ENCODE measurements around the gene GMPR.

GMPR gene

GRCh38 chr6:16324606-16325225 is 86.3 kb downstream of the GMPR start:
- no peak for DNase-seq (ENCODE audit: low read depth in 2 of 3, low spot score in 2 of 3)

- DNase-seq (ENCODE audit: low read depth in 2 of 3, low spot score in 2 of 3): no peak
Observed at GRCh38 chr6:16326531-16326930, 88.1 kb downstream of the GMPR start.

GRCh38 chr6:16326971-16327776 is 88.8 kb downstream of the GMPR start:
- no peak for DNase-seq (ENCODE audit: low read depth in 2 of 3, low spot score in 2 of 3)

- DNase-seq (ENCODE audit: low read depth in 2 of 3, low spot score in 2 of 3): no peak
Observed at GRCh38 chr6:16327777-16328325, 89.5 kb downstream of the GMPR start.

GRCh38 chr6:16329233-16329632 is 90.8 kb downstream of the GMPR start:
- DNase-seq (ENCODE audit: low read depth in 2 of 3, low spot score in 2 of 3): no peak

- no peak for DNase-seq (ENCODE audit: low read depth in 2 of 3, low spot score in 2 of 3)
Observed at GRCh38 chr6:16331384-16332174, 93.2 kb downstream of the GMPR start.

GRCh38 chr6:16332175-16332542 is 93.8 kb downstream of the GMPR start:
- peak; percentile 51 to 69 (median 58) for DNase-seq (ENCODE audit: low read depth in 2 of 3, low spot score in 2 of 3)

GRCh38 chr6:16333580-16333979 is 95.2 kb downstream of the GMPR start:
- DNase-seq (ENCODE audit: low read depth in 2 of 3, low spot score in 2 of 3): no peak

- DNase-seq (ENCODE audit: low read depth in 2 of 3, low spot score in 2 of 3): no peak
Observed at GRCh38 chr6:16334671-16335070, 96.3 kb downstream of the GMPR start.

- no peak for DNase-seq (ENCODE audit: low read depth in 2 of 3, low spot score in 2 of 3)
Observed at GRCh38 chr6:16335176-16335575, 96.8 kb downstream of the GMPR start.

- DNase-seq (ENCODE audit: low read depth in 2 of 3, low spot score in 2 of 3): no peak
Observed at GRCh38 chr6:16336056-16336818, 97.8 kb downstream of the GMPR start.

- DNase-seq (ENCODE audit: low read depth in 2 of 3, low spot score in 2 of 3): no peak
Observed at GRCh38 chr6:16336911-16337294, 98.5 kb downstream of the GMPR start.

- DNase-seq (ENCODE audit: low read depth in 2 of 3, low spot score in 2 of 3): no peak
Observed at GRCh38 chr6:16337295-16337975, 99.0 kb downstream of the GMPR start.

GRCh38 chr6:16338577-16339264 is 100.3 kb downstream of the GMPR start:
- DNase-seq (ENCODE audit: low read depth in 2 of 3, low spot score in 2 of 3): no peak

GRCh38 chr6:16339265-16339587 is 100.8 kb downstream of the GMPR start:
- DNase-seq (ENCODE audit: low read depth in 2 of 3, low spot score in 2 of 3): no peak

- DNase-seq (ENCODE audit: low read depth in 2 of 3, low spot score in 2 of 3): no peak
Observed at GRCh38 chr6:16343593-16343992, 105.2 kb downstream of the GMPR start.

- DNase-seq (ENCODE audit: low read depth in 2 of 3, low spot score in 2 of 3): no peak
Observed at GRCh38 chr6:16344756-16345155, 106.4 kb downstream of the GMPR start.
